ENCODE results near the gene METTL27.
A peak's percentile ranks its signal among the peaks of the same experiment; 100 is the strongest.
"Not testable (repeated sequence)": the region's sequence is repeated elsewhere in the genome, so short reads cannot be mapped to it uniquely, and the experiment has no call there.

METTL27 gene

GRCh38 chr7:73838642-73839041 lies 3.7 kb downstream of the METTL27 start:
- DNase-seq (ENCODE audit: low read depth): no peak

- not testable (repeated sequence) for DNase-seq (ENCODE audit: low read depth)
Observed at GRCh38 chr7:73837167-73837566, 5.1 kb downstream of the METTL27 start.

- DNase-seq (ENCODE audit: low read depth): no peak
Observed at GRCh38 chr7:73834626-73835191, 7.6 kb downstream of the METTL27 start.

GRCh38 chr7:73833251-73833919 lies 8.9 kb downstream of the METTL27 start:
- no peak for DNase-seq (ENCODE audit: low read depth)

GRCh38 chr7:73832806-73833205 lies 9.5 kb downstream of the METTL27 start:
- DNase-seq (ENCODE audit: low read depth): no peak

- no peak for DNase-seq (ENCODE audit: low read depth)
Observed at GRCh38 chr7:73831834-73832651, 10.3 kb downstream of the METTL27 start.

GRCh38 chr7:73831584-73831833 lies 10.8 kb downstream of the METTL27 start:
- no peak for DNase-seq (ENCODE audit: low read depth)

GRCh38 chr7:73830681-73831583 lies 11.4 kb downstream of the METTL27 start, which contains the start of gene CLDN4:
Gene CLDN4 (plus strand): TSS chr7:73830996. CDS start chr7:73831202, 206 bp downstream.
- no peak for DNase-seq (ENCODE audit: low read depth)

- no peak for DNase-seq (ENCODE audit: low read depth)
Observed at GRCh38 chr7:73829921-73830680, 12.2 kb downstream of the METTL27 start.

GRCh38 chr7:73829505-73829904 lies 12.8 kb downstream of the METTL27 start:
- DNase-seq (ENCODE audit: low read depth): no peak

- DNase-seq (ENCODE audit: low read depth): no peak
Observed at GRCh38 chr7:73828972-73829371, 13.3 kb downstream of the METTL27 start.

GRCh38 chr7:73828107-73828803 lies 14.1 kb downstream of the METTL27 start:
- DNase-seq (ENCODE audit: low read depth): no peak

- DNase-seq (ENCODE audit: low read depth): no peak
Observed at GRCh38 chr7:73827567-73828106, 14.7 kb downstream of the METTL27 start.

- no peak for DNase-seq (ENCODE audit: low read depth)
Observed at GRCh38 chr7:73824986-73825385, 17.3 kb downstream of the METTL27 start.

- DNase-seq (ENCODE audit: low read depth): no peak
Observed at GRCh38 chr7:73823873-73824592, 18.3 kb downstream of the METTL27 start.

GRCh38 chr7:73823257-73823656 lies 19.1 kb downstream of the METTL27 start:
- no peak for DNase-seq (ENCODE audit: low read depth)

GRCh38 chr7:73822319-73823173 lies 19.8 kb downstream of the METTL27 start:
- DNase-seq (ENCODE audit: low read depth): peak; percentile 98

- DNase-seq (ENCODE audit: low read depth): not testable (repeated sequence)
Observed at GRCh38 chr7:73821597-73822285, 20.6 kb downstream of the METTL27 start.
